GM19395 (cell line): ENCODE measurements around the gene TRAF3IP1.
"Not testable (repeated sequence)": the region's sequence is repeated elsewhere in the genome, so short reads cannot be mapped to it uniquely, and the experiment has no call there.

ENCODE experiments used
- ATAC-seq: cut with Tn5 transposase; IDR thresholded peaks from one replicate; pipeline ENCODE4 v1.9.1; 2021; ENCODE audit warnings: mild to moderate bottlenecking, moderate library complexity; ENCODE audit not compliant: unreplicated experiment

Gene TRAF3IP1

DNA sequence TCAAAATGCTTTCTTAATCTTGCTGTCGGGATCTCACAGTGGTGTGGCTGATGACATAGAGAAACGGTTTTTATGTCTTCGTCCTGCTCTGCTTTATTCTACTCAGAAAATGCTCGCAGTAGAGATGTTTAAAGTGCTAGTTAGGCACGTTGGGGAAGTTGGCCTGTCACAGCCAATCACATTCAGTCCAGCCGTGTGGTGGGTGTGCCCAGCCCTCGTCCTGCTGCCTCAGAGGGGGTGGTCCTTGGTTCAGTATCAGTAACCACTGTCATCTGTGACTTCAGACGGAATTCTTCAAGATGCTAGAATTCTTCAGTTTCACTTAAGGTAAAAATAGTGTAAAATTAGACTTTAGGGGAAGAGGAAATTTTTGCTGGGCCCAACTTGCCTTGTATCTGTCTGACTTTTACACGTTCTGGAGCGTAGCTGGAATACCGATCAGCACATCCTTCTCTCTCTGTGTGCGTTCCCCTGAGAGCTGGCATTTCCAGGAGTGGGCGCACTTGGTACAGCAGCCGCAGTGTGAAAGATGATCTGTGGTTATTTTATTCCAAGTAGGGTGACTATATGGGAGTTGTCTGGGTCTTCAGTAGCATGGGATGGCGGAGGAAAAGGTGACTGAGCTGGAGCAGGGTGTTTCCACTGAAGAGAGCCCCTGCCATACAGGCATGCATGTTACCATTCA is 18.5 kb downstream of the TRAF3IP1 start:
- no peak for ATAC-seq

DNA sequence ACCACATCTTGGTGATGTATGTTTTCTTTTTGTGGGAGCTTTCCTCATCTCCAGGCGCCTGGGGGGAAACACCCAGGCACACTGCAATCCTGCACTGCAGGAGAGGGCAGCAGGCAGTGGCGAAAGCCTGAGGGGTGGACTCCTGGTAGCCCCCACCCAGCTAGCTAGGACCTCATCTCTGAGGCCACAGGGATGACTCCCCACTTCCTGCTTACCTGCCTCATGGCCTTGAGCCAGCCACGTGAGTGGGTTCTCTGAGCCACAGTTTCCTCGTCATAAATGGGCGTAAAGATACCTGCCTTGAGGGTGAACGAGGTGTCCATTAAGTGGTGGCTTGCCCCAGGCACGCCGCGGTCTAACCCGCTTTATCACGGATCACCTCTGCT is 19.1 kb downstream of the TRAF3IP1 start:
- no peak for ATAC-seq

DNA sequence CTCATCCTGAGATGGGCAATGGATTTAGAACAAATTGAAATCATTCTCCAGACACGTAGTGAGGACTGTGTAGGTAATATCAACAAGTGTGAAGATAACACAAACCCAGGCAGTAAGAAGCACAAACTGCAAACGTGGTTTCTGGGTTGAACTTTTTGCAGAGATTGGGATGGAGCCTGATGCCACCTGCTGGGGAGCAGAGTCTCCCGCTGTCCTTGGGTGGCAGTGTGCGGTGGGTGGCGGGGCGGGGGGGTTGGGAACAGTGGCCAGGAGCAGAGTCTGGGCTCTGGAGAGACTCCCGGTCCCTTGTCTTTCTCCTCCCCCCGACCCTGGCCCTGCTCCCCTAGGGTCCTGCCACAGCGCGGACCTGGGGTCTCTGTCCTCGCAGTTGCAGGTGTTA is 19.5 kb downstream of the TRAF3IP1 start:
- no peak for ATAC-seq

DNA sequence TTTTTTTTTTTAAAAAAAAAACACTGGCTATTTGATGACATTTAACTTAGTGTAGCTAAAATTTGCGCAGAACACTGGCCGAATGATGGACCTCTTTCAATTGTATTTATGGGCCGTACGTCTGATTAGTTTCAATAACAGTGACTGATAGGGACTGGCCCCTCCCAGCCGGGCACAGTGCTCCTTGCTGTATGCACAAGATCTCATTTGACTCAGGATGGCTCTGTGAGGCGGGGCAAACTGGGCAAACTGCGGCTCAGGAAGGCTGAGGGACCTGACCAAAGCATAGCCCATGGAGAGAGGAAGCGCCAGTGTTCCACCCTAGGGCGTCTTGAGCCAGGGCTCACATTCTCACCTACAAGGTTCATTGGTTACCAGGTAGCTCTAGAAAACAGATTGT is 21.2 kb downstream of the TRAF3IP1 start:
- ATAC-seq, result no peak

DNA sequence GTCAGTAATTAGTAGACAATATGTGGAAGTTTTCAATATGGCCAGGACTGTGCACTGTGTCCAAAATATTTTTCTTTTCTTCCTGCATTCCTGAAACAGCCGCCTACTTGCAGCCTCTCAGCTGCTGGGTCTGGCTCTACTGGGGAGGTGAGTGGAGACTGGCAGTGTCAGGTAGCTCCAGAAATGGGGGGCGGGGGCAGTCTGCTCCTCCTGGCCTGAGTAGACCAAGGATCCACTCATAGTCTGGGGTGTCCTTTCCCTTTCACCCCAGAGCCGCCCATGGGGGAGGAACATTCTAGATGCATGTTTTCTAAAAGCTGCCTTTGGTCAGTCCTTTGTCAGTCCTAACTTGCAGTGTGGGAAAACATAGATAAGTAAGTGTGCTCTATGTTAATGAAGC is 23.7 kb downstream of the TRAF3IP1 start:
- ATAC-seq, result no peak

DNA sequence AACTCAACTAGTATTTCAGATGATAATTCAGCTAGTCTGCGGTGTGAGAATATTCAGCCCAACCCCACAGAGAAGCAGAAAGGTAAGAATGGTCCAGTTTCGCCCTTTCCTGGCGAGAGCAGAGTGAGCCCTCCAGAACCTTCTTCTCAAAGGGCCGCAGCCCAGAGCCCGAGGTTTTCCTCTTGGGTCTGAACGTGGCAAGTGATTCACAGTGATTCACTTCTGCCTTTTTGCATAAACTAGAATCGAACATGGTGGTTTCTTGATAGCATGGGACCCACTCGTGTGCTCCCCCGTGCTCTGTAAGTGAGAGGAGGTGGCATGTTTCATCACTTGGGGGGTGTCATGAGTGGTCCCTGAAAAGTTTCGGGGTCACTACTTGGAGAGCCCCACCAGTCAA is 24.2 kb downstream of the TRAF3IP1 start:
- ATAC-seq, result no peak

DNA sequence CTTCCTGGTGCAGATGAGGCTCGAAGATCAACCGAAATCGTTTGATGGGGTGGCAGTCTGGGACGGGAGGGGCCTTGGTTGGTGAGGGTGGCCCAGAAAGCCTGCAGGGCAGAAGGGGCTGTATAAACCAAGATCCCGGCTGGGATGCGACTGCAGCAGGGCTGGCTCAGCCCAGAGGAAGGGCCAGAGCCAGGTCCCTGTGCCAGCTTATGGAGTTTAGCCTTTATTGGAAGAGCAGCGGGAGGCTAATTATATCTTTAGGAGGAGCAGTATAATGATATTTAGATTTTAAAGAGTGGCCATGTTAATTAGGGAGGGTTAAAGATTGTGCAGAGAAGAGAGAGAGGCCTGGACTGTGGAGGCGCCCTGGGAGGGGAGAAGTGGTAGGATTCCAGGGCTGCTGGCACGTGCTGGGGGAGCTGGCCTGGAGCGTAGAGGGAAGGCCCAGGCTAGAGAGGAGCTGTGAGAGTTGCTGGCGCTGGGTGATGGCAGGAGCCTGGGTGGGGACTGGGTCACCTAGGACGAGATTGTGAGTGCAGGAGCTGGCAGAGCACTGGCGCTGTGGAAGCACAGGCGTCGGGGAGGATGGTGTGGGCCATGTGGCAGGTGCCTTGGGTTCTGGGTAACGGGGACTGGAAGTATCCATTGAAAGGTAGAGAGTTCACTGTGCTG is 25.1 kb downstream of the TRAF3IP1 start:
- no peak for ATAC-seq

DNA sequence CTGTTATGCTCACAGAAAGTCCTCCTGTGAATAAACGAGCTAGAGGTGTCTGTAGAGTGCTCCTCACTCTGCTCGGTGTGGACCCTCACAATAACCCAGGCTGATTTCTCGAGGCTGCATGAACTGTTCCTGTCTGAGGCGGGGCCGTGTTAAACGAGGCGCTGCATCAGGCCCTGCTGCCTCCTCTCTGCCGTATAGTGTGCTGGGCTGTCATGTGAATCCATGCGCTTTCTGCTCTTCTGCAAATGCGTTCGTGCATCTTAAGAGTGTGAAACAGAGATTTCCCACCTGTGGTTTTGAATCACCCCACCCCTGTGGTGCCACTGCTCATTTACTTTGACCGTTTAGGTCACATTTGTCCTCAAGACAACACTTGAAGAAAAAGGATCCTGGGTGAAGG is 26.2 kb downstream of the TRAF3IP1 start:
- ATAC-seq, result no peak

DNA sequence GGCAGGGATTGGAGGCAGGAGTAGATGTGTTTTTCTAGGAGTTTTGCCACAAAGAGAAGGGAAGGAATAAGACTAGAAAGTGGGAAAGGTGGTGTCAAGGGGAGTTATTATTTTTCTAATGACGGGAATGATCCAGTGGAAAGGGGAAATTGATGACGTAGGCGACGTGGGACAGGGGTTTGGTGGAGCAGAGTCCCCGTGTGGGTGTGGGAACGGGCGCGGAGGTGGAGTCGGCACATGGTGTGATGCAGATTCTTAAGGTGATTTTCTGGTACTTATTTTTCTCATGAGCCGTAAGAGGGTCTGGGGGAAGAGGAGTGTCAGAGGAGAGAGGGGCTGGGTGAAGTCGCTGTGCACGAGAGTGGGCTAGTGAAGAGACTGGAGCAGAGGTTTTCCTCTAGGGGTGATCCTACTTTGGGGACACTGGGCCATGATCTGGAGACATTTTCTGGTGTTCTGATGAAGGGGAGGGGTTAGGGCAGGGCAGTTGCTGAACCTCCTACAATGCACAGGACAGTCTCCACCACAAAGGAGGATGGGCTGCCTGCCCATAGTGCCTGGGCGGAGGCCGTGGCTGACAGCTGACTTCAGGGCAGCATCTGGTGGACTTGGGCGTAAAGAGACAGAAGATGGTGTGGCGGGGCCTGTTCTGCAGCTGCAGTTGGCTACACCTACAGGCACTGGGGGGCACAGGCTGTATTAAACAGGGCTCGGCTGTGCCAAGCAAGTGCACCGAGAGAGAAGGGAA is 30.0 kb downstream of the TRAF3IP1 start:
- ATAC-seq, result no peak

DNA sequence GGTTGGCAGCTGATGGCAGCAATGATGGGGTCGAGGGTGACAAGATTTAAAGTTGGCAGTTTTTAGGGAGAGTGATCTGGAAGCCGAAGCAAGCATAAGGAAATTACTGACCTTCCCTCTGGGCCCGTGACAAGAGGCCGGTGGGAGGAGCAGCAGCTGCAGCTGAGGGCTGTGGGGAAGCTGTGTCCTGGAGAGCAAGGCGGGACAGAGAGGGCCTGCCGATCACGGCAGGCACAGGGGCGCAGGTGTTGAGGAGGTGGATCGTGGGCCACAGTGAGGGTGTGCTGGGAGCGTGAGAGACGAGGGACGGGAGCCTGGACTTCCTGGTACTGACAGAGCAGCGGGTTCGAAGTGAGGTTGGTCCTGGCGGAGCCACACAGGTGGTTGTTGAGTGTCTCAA is 31.0 kb downstream of the TRAF3IP1 start:
- ATAC-seq, result no peak

DNA sequence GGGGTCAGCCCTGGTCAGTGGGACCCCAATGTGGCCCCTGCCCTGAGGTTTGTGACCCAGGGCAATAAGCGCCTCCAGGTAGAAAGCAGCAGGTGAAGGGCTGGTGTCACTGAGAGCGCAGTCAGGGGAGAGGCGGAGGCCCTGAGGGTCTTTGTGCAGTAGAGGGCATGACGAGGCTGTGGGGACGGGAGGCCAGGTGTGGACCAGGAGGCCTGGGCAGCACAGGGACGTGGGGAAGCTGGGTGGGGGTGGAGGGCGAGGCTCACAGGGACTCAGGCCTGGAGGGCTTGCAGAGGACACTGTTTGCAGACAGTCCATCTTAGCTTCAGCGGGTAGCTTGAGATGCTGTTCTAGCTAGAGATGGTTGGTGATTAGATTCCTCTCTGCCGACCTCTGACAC is 32.0 kb downstream of the TRAF3IP1 start:
- ATAC-seq, result no peak

DNA sequence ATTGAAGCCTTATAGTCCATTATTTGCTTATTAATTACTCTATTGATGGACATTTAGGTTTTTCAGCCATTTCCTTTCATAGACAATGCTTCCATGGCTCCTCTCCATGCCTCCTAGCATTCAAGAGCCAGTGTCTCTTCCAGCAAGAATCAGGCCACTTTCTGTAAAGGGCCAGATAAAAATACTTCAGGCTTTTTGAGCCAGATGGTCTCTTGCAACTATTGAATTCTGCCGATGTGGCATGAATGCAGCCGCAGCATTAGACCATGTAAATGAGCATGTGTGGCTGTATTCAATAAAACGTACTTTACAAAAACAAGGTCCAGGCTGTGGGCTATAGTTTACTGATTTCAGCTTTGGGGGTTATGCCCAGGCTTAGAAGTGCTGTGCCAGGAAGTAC is 38.5 kb downstream of the TRAF3IP1 start:
- ATAC-seq, result no peak

DNA sequence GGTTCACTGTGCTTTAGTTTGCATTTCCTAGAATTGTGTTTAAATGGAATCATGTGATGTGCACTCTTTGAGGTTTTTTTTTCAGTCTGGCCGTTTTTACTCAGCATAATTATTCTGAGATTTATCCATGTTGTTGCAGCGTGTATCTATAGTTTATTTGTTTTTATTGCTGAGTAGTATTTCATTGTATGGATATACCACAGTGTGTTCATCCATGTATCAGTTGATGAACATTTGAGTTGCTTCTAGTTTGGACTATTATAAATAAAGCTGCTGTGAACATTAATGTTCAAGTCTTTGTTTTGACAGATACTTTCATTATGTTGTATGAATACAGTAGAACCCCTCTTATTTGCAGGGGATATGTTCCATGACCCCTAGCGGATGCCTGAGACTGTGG is 39.1 kb downstream of the TRAF3IP1 start:
- ATAC-seq, result no peak

DNA sequence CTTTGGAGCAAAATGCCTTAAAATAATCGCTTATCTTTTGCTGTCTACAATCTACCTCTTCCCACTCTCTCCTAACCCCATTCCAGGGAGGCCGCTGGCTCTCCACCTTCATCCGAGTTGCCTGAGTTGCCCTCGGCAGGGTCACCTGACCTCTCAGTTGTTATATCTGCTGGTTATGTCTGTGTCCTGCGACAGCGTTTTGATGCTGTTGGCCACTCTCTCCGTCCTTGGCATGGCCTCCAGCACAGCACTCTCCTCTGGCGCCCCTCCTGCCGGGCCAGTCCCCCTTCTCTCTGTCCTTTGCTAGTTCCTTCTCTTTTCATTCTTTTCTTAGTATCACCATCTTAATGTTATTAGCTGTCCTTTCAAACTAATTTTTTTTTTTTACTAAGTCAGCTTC is 41.6 kb downstream of the TRAF3IP1 start:
- ATAC-seq, result no peak

DNA sequence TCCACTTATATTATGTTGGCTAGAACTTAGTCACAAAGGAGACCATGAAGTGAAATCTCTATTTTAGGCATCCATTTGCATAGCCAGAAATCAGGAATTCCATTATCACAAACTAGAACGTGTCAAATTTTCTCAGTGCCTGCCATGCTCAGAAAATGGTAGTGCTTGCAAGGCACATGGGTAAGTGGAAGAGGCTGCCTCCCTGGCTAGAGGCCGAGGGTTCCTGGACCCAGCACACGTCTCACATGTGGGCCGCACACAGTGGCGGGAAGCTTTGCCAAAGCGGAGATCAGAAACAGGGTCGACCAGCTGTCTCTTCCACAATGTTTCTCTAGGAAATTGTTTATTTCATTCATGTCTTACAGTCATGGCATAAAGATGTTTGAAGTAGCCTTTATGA is 42.3 kb downstream of the TRAF3IP1 start:
- no peak for ATAC-seq

DNA sequence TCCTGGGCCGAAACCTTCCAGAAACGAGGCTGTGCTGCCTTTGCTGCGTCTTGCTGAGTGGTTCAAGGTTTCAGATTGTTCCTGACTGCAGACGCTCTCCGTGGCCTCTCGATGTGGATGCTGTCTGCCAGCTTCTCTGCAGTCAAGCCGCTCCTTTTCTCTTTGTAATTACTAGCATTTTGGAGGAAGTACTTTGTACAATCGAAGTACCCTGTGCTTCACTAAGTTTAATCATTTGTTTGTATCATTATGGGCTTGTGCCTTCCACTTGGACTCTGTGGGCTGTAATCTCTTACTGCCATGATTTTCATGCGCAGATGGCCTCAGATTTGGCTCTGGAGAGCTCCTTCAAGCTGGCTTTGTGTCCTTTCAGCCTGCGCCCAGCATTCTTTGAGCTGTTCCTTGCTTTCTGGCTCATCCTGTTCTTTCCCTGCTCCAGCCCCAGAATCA is 49.3 kb downstream of the TRAF3IP1 start:
- no peak for ATAC-seq

DNA sequence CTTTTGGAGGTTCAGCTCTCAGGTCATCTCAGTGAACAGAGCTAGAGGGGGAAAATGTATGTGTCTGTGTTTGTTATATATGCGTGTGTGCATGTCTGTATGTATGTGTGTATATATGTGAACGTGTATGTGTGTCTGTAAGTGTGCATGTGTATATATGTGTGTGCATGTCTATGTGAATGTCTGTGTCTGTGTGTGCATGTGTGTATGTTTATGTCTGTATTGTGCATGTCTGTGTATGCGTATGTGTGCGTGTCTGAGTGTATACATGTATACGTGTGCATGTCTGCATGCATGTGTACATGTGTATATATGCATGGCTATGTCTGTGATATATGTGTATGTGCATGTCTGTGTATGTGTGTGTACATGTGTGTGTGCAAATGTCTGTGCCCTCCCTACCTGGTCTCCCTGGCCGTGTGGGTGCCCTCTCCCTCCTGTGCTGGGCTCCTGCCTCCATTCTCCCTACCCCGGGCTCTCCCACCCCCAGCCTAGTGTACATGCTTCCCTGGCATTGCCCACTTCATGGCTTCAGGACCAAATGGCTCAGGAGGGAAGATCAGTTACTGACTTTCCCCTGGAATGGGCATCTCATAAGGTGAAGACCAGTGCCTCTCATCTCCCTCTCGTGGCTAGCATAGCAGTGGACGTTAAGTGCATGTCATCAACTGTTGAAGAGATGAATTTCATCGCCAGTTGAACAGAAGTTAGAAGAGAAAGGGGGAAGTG is 49.9 kb downstream of the TRAF3IP1 start:
- no peak for ATAC-seq

DNA sequence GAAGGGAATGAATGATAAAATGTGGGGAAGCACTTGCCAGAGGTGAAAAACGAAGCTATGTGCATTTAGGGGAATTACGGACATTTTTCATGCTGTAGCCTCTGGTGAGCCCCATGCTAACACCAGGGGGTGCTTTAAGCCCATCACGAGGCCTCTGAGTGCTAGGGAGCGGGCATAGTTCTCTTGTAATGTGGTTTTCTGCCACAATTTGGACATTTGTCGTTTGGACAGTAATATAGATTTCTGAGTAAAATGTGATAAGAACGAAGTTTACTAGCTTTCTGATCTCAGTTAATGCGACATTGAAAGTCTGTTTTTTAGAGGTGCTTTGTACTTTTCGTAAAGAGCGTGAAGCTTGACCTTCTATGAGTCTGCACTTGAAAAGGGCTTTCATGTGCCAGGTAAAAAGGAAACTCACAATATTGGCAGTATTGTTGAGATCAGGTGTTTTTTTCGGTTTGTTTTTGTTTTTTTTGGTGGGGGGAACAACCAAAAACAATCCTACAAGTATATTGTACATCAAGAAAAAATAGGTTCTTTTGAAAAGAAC is 50.6 kb downstream of the TRAF3IP1 start:
- ATAC-seq, result no peak

DNA sequence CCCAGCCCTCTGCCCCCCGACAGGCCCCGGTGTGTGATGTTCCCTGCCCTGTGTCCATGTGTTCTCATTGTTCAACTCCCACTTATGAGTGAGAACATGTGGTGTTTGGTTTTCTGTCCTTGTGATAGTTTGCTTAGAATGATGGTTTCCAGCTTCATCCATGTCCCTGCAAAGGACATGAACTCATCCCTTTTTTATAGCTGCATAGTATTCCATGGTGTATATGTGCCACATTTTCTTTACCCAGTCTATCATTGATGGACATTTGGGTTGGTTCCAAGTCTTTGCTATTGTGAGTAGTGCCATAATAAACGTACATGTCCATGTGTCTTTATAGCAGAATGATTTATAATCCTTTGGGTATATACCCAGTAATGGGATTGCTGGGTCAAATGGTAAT is 52.0 kb downstream of the TRAF3IP1 start:
- not testable (repeated sequence) for ATAC-seq

DNA sequence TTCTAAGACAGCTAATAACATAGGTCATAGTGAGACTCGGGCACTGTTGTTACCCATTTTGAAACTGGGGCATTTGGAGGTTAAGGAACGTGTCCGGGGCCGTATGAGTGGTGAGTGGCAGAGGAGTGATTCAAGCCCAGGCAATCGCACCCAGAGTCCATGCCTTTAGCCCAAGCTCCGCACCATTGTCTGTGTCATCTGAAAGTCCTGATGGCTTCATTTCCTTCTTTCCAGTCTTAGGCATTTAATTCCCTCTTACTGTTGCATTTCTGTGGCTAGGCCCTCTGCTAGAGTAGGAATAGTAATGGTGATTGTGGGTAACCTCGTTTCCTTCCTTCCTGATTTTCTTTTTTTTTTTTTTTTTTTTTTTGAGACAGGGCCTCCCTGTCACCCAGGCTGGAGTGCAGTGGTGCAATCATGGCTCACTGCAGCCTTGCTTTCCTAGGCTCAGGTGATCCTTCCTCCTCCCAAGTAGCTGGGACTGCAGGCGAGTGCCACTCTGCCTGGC is 56.6 kb downstream of the TRAF3IP1 start:
- no peak for ATAC-seq
